Activated CD4-positive, alpha-beta T cell treated with anti-CD3 and anti-CD28 coated beads, Interleukin-2, Interleukin-6, amounts not matched to agents 100 ng/mL and 50 ng/mL, durations not matched to agents 16 hours and 8 hours (primary cell): Measurements from ENCODE around the gene ATP2B1.

Experiments
- DNase-seq: peaks from one replicate; pipeline ENCODE4 v3.0.0-alpha.2; 2020

ATP2B1 gene

DNA sequence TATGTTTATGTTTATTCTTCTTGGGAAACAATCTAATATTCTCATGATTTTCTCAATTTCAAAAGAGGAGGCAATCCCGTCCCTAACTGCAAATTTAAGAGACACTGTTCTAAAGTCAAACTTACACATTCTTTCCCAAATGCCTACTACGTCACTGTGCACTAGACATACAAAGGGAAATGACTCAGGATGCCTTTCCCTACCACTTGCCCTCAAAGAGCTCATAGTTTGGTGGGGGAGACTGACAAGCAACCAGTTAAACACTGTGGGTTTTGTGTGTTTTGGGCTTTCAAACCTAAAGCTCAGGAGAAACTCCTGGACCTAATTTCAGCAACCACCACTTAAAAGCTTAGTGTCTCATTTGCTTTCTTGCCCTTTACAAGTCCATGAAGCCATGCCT is 58.4 kb downstream of the ATP2B1 start:
- DNase-seq = no peak

DNA sequence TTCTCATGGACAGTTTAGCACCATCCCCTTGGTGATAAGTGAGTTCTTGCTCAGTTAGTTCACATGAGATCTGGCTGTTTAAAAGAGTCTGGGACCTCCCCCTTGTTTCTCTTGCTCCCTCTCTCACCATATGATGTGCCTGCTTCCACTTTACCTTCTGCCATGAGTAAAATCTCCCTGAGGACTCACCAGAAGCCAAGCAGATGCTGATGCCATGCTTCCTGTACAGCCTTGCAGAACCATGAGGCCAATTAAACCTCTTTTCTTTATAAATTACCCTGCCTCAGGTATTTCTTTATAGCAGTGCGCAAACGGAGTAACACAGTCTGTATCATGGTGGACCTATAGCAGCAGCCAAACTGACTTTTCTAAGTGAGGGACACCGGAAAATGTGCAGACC is 58.8 kb downstream of the ATP2B1 start:
- no peak for DNase-seq

DNA sequence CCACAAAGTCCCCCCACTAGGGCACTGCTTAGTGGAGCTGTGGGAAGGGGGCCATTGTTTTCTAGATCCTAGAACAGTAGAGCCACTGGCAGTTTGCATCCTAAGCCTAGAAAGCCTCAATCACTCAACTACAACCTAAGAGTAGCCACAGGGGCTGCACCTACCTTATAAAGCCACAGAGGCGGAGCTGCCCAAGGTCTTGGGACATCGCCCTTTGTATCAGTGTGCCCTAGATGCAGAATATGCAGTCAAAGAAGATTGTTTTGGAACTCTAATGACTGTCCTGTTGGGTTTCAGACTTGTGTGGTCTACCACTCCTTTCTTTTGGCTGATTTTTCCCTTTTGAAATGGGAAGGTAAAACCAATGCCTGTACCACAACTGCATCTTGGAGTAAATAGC is 59.5 kb downstream of the ATP2B1 start:
- no peak for DNase-seq

DNA sequence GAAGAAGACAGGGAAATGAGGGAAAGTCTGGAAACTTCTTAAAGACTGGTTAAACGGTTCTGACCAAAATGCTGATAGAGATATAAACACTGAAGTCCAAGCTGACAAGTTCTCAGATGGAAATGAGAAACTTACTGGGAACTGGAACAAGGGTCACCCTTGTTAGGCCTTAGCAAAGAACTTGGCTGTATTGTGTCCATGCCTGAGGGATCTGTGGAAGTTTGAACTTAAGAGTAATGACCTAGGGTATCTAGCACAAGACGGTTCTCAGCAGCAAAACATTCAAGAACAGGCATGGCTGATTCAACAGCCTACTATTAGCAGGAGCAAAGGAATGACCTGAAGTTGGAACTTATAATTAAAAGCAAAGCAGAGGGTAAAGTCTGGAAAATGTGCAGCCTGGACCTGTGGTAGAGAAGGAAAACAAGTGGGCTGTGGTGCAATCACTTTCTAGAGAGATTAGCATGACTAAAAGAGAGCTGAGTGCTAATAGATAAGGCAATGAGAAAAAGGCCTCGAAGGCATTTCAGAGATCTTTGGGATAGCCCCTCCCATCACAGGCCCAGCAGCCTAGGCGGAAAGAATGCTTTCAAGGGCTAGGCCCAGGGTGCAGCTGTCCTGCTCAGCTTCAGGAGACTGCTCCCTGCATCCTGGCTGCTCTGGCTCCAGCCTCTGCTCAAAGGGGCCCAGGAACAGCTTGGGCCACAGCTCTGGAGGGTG is 60.3 kb downstream of the ATP2B1 start:
- no peak for DNase-seq

DNA sequence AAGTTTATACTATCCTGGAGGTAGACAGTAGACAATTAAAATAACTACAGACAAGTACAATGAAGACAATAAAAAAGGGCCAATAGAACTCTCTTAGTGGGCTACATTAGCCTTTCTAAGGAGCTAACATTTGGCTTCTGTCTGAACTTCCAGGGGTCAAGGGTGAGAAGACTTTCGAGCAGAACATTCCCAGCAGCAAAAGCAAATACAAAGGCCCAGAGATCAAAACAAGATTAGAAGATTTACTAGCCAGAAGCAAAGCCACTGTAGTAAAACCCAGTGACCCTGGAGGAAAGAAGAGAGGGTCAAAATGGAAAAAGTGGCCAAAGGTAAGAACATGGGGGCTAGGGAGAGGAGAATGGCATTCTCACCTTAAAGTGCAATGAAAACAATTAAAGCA is 63.2 kb downstream of the ATP2B1 start:
- DNase-seq = no peak

DNA sequence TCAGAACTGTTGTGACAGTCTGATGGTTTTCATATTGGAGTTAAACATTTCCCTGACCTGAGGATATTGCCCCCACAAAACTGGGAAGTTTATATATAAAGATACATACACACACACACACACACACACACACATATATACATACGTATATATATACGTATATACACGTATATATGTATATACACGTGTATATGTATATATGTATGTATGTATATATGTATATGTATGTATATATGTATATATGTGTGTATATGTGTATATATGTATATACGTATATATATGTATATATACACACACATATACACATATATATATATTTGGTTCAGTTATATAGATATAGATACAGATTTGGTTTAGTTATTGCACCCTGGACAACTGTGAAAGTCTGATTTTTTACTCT is 65.7 kb downstream of the ATP2B1 start:
- no peak for DNase-seq

DNA sequence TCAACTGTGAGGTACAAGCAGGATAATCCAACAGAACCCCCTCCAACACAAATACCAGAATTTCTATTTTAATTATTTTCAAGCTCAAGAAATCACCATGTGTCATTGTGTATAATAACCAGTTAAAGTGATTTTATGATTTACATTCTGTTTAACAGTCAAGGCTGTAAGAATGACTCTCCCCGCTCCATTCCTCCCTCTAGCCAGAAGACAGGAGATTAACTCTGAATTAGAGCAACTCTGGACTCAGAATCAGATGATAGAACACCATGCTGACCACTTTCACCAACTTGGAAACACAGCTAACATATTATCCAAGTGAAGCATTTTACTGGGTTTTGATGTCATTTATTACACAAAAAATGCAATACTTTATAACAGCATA is 71.9 kb downstream of the ATP2B1 start:
- no peak for DNase-seq

DNA sequence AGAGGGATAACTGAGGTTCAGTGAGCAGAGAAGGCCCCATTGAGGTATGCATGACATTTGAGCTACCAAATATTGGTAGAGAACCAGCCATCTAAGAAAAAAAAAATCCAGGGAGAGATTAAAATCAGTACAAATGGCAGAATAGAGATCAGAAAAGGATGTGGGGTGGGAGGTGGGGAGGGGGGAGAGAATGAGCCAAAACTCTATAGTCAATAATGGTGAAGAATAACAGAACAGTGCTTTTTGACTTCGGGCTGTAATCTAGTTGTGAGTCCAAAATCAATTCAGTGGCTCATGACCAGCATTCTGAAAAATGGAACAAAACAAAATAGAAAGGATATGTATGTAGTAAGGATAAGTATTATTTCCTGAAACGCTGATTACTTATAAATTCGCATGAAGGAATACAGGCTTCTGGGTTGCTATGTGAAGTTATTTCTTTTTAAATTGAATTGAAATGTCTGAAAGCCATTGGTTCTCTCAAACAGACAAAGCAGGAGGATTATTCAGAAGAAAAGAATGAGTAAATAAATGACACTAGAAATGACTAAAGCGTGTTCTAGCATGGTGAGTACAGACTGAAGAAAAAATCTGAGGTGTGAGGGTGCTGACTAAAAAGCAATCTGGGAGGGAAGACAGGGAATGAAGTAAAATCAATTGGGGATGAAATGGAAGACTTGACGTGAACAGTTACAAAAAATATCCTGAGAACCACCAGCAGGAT is 72.4 kb downstream of the ATP2B1 start:
- peak; percentile 63 for DNase-seq

DNA sequence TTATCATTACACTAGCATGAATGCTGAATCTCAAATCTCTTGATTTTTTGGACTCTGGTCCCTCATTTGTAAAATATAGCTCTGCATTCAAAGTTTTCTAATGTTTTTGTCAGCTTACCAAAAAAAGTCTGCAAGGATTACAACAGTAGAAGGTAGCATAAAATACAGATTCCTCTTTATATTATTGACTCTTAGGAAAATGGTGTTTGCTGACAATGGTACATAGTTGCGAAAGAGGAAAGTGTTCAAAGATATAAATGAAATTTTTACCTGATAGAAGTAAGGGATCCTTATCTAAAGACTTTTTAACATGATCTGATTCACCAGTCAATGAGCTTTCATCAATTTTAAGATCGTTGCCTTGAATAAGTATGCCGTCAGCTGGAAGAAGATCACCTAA is 74.1 kb downstream of the ATP2B1 start:
- DNase-seq = no peak

DNA sequence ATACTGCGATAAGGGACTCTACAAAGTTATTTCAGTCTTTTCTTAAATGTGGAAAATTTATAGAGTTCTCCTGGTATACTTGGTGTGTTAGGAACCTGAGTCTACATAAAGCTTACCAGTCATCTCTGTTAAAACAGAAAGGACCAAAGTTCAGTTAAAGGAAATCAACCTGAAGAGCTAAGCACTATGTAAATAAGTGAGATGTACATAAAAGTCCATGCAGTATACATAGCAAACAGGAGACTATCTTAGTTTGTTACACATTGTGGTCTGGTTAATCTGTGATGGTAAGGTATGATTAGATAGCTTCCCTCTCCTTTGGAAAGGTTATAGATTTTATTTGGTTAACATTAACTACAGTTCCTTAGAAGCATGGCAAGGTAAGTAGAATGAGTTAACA is 75.9 kb downstream of the ATP2B1 start:
- DNase-seq = no peak

DNA sequence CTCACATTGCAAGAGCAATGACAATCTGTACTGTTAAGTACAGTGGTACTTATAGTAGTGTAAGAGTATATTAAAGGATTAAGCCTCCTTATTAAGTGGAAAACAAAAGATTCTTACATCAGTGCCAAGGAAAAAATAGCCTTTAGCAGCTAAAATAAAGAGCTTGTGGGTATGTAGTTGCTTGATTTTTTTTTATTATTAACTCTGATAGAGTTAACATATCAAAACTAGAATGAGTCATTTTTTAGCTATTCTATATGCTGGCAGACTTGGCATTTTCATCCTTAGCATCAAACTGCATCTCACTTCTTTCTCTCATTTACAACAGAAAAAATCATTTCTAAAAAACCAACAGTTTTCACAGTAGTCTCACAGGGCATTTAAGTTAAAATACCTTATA is 86.5 kb downstream of the ATP2B1 start:
- no peak for DNase-seq

DNA sequence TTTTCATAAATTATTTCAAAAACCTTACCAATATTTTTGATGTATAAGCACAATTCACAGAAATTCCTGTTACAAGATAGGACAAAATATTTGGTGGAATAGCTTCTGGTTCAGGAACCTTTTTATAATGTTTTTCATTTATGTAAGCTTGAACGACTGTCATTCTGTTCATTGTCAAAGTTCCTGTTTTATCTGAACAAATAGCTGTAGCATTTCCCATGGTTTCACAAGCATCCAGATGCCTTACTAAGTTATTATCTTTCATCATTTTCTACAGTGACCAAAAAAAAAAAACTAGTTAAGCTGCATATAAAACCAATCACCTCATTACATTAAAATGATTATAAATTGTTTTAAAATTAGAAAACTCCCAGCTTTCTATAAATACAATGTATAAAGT is 87.1 kb downstream of the ATP2B1 start:
- no peak for DNase-seq

DNA sequence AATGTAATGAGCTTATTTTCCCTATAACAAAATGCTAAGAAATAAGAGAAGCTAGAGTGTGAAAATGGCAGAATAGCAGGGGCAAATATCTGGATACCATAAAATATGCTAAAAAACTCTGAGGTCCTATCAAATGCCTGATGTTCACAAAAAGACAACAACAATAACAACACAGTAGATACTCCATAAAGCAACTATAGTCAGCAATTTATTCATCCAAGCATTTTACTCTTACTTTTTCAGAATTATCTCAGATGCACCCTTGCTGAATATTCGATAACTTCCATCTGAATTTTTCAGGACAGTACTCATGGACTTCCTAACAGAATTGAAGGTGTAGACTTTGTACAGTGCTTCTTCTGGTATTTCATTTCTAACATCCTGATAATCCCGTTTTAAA is 88.9 kb downstream of the ATP2B1 start:
- no peak for DNase-seq

DNA sequence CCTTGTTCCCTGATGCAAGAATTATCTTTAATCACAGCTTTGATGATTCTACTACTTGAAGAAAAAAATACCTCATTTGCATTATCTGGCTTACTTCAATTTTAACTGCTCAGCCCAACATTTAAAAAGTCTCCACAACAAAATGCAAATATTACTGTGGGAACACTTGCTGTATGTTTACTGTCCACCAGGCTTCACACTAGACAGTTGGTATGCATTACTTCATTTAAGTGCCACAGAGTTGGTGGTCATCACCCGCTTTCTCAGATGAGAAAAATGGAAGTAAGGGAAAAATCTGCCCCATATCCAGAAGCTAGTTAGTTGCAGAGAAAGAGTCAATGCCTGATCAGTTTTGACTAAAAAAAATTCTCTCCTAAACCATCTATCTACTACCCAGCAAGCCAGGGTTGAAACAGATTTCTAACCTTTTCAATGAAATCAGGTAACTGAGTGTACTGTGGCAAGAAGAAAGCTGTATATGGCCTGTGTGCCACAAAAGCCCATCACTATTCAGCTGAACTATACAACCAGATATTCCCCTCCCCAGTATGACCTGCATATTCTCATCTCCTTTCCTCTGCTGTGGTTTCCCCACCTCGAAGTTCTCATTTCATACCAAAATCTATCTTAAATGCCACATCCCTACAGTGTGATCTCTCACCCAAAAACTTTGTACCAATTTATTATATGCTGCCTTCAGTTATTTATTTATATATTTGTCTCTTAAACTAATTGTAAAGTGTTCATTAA is 90.3 kb downstream of the ATP2B1 start:
- no peak for DNase-seq

DNA sequence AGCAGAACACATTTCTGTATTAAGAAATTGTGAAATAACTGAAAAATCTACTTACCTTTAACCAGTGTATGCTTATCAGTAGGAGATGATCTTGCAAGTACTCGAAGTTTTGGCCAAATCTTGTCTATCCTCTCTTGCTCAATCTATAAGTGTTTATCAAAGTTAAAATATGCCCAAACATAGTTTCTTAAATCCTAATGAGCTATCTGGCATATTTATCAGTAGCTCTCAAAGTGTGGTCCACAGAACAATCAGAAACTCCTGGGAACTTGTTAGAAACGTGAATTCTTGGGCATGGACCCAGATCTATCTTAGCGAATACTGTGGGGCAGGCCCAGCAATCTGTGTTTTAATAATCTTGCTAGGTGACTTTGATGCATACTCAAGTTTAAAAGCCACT is 98.3 kb downstream of the ATP2B1 start:
- DNase-seq = no peak

DNA sequence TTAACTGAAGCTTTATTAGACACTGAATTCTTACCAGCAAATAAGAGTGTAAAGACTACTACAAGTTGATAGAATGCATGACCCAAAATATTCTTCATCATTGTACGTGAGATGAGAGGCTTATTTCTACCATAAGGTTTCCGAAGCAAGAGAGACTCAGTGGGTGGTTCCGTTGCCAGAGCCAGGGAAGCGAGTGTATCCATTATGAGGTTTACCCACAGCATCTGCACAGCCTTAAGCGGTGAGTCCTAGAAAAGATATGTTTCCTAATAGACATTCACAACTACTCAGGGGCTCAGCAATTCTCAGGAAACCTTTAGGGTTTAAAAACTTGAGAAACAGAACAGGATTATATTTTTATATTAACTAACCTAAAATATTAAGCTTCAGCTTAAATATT is 105.0 kb downstream of the ATP2B1 start:
- DNase-seq = no peak

DNA sequence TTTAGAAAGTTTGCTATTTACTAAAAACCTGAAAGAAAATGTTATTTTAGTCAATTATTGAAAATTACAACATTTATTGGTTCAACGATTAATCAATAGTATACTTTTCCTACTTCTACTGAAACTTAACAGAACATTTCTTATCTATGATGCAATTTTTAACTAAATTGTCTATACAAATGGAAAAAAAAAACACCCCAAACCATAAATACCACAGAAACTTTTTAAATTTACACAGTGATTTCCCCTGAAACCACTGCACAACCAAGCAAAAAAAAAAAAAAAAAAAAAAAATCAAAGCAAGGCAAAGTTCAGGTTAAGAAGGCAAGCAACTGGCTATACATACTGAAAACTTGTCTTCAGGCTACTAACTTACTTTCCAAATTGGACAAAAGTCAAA is 110.9 kb downstream of the ATP2B1 start:
- DNase-seq = peak; percentile 18

DNA sequence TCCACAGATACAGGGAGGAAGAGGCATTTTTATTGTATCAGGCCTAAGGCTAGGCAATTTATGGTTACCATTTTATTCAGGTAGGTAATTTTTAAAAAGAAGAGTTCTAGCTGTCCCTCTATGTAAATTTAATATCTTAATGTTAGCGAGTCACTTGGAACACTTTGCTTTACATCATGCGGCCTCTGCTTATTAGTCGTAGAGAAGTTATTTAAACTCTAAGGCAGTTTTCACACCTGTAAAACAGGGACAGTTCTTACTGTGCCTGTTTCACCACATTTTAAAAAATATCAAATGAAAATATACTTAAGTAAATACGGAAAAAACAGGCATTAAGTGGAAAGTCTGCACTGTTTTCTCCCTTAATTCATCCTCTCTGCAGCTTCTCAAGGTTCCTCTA is 111.4 kb downstream of the ATP2B1 start:
- DNase-seq = no peak

DNA sequence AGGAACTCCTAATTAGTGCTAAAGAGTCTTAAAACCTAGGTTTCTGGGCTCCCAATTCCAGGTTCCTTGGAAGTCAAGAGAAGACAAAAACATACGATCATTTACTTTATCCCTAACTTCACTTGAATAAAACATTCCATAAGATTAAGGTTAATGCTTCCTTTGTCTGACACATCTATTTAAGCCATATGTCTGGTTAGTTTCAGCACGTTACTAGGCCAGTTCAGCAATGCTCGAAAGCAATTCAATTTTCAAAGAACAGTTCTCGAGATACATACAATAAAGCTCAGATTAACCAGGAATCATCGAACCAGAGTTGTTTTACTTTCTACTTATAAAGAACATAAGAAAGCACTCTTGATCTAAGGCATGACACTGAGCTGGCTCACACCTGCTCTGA is 114.8 kb downstream of the ATP2B1 start:
- DNase-seq = no peak

DNA sequence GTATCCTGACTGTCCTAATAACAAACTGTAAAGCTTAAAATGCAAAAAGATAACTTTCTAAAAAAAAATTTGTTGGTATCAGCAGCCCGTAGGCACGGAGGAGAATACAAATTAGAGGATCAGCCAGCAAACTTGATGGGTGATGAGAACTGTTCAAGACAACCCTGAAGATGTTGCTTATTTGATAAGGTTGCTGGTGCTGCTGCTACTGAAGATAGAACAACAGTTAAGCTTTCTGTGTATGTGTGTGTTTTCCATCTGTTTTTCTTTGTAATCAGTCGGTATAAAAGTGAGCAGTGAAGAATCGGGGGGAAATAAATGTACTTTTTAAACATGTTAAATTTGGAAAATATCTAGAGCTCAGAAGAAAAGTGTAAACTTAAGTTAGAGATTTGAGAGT is 115.4 kb downstream of the ATP2B1 start:
- DNase-seq = no peak

DNA sequence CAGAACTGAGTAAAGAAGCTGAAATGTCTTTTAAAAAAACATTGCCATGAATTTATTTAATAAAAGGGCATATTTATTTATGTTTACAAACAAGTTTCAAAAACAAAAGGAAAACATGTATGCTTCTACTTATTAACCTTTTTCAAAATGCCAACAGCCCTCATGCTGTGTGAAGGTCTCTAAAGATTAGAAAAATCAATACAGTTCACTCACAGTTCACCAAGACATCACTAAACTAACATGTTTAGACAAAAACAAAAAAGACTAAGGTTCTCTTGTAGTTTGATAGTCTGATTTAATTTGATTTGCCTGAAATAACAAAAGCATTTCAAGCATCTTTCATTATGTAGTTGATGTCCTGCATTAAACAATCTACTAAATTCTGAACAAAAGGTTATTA is 118.9 kb downstream of the ATP2B1 start:
- DNase-seq = no peak

DNA sequence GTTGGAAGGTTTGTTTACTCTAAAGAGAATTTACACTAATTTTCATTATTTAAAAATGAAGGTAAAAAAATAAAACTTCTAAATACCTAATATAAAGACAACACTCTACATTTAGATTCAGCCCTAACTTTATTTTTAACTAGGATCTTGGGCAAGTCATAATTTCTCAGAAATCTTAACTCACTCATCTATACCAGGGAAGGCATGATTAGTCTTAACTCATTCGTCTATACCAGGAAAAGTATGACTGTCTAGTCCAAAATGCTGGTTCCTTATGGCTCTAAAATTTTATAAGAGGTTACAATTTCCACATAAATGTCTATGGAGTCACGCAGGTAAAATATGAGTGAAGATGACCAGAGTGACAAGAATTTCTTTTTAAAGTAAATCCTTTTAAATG is 130.1 kb downstream of the ATP2B1 start:
- DNase-seq = no peak

DNA sequence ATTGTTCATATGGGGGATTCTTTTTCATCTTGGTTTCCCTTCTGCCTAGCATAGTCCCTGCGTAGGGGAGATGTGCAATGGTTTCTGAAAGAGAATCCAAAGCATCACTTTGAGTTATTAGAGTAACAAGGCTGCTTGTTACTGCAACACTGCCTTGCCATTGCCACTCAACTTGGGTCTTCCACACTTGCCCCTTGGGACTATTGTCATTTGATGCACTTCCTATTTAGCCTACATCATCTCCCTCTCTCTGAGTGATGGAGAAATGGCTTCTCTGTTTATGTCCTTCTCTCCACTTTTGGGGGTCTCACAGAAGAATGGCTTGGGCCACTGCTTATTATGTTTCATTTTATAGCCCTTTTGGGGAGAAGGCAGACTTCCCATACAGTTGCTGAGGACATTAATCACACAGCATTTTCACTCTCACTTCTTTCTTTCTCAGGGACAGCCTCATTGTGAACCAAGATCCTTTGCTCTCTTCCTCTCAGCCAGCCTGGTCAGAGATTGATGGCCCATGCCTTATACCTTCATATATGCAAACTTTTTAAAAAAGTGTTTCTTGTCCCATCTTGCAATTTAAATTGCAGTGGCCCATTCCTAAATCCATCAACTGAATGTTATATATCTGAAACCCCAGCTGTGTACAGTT is 131.9 kb downstream of the ATP2B1 start:
- DNase-seq = no peak

DNA sequence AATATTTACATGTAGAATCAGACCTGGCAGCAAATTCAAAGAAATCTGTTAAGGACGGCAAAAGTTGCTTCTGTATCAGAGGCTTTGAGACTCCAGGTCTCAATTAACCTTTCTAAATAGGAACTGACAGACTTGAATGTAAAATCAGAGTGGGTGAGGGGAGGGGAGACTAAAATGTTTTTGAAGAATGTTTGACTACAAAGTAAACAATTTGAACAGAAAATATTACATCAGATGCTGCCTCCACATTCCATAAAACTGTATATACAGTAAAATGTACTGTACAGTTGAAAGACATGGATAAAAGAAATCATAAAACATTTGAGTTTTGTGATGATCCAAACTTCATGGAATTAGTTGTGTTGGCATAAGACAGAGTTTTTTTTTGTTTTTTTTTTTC is 133.3 kb downstream of the ATP2B1 start:
- no peak for DNase-seq
